ENCODE results near the gene ANKRD50. TPM values are rescaled to one million over a fixed set of nuclear protein-coding genes. Genes with fewer than 3 reads are reported as not detected.
A peak's percentile ranks its signal among the peaks of the same experiment; 100 is the strongest.

The ANKRD50 gene
- polyA plus RNA-seq, 1 donor (not counting 4 experiments of a cell fraction or from before 2014, with no cell fraction given), result 21.6 TPM

DNA sequence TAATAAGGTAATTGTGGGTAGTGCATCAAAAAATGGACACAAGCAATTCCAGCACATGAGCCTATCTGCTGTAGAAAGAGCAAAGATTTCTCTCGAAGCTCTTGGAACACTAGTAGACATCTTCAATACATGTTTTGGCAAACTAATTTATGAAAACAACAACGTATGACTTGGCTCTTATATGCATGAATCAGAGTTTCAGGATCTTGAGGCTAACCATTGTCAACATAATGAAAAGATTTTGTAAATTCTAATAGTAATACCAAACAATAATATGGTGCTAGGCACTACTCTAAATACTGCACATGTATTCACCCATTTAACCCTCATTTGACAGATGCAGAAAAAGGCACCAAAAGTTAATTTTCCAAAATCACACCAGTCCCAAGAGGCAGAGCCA lies 25.1 kb upstream of the ANKRD50 start:
- no peaks in the 10 kb centered on the region for H3K36me3 ChIP-seq (ENCODE audit: control insufficient read depth in 2 of 2, extremely low read depth in 1 of 2, insufficient read depth in 2 of 2, low read length in 2 of 2)
- FAIRE-seq (peak; percentile 53), DNase-seq (ENCODE audit: low read depth, low spot score) (no peak)
- H3K9ac ChIP-seq (ENCODE audit: control insufficient read depth, extremely low read depth, insufficient read depth, low read length), result no peak overlapping the region
- H3K79me2 ChIP-seq (ENCODE audit: control insufficient read depth, insufficient read depth, low read length), result no peaks in the 10 kb centered on the region
- dilution Hi-C loops (cut with MboI; ENCODE audit: extremely low pct_ligation_motif_present, low sequenced_read_pairs), result no loop called here
- no peaks in the 10 kb centered on the region for H3K9me3 ChIP-seq (ENCODE audit: control insufficient read depth, low read depth, low read length)
- H3K4me1 ChIP-seq (ENCODE audit: control insufficient read depth, extremely low read depth, insufficient read depth, low read length), result no peaks in the 10 kb centered on the region
- peak overlapping the region; percentile 28 for H2AFZ ChIP-seq (ENCODE audit: control insufficient read depth, low read length)
- no peaks in the 10 kb centered on the region for H3K9me1 ChIP-seq (ENCODE audit: control insufficient read depth, extremely low read depth, insufficient read depth, low read length)
- H4K20me1 ChIP-seq (ENCODE audit: control insufficient read depth, extremely low read depth, insufficient read depth, low read length), result no peaks in the 10 kb centered on the region
- no peak overlapping the region for H3K4me3 ChIP-seq (ENCODE audit: control insufficient read depth in 2 of 3, extremely low read depth in 1 of 3, insufficient read depth in 2 of 3, low read depth in 1 of 3, low read length in 3 of 3)
- TF ChIP-seq EZH2 (IDR thresholded peaks at IDR 0.05; ENCODE audit: low read length), result no peak
- TF ChIP-seq, protein P1, sequence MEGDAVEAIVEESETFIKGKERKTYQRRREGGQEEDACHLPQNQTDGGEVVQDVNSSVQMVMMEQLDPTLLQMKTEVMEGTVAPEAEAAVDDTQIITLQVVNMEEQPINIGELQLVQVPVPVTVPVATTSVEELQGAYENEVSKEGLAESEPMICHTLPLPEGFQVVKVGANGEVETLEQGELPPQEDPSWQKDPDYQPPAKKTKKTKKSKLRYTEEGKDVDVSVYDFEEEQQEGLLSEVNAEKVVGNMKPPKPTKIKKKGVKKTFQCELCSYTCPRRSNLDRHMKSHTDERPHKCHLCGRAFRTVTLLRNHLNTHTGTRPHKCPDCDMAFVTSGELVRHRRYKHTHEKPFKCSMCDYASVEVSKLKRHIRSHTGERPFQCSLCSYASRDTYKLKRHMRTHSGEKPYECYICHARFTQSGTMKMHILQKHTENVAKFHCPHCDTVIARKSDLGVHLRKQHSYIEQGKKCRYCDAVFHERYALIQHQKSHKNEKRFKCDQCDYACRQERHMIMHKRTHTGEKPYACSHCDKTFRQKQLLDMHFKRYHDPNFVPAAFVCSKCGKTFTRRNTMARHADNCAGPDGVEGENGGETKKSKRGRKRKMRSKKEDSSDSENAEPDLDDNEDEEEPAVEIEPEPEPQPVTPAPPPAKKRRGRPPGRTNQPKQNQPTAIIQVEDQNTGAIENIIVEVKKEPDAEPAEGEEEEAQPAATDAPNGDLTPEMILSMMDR (optimal IDR thresholded peaks at IDR 0.05 in 1 of 3, IDR thresholded peaks at IDR 0.05 in 1 of 3, conservative IDR thresholded peaks at IDR 0.05 in 1 of 3; ENCODE audit: extremely low read depth in 1 of 3, insufficient read depth in 2 of 3, low read length in 3 of 3), result no peak
- no peaks in the 10 kb centered on the region for H3K27me3 ChIP-seq (ENCODE audit: control insufficient read depth, extremely low read depth, insufficient read depth, low read length)
- no peak overlapping the region for H3K27ac ChIP-seq (ENCODE audit: control insufficient read depth, insufficient read depth, low read length)
- H3K4me2 ChIP-seq (ENCODE audit: control insufficient read depth, extremely low read depth, insufficient read depth, low read depth, low read length), result no peak overlapping the region

DNA sequence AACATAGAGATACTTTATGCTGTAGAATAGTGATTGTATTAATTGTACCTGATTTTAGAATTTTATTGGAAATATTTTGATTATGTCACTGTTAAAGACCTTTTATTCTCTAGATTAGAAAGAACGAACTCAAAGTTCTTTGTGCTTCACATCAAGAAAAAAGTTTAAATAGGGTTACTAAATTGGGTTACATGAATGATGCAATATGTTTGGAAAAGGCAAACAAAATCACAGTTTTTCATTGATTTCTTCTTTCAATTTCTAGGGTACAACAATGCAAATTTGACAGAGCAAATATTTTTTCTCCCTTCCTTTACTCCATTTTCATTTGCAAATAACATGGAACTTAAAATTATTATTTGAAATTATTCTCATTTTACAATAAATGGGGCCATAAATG lies 24.0 kb upstream of the ANKRD50 start:
- no peak overlapping the region for H2AFZ ChIP-seq (ENCODE audit: control insufficient read depth, low read length)
- no peak for FAIRE-seq

More for the DNA sequence above, 24.0 kb upstream of the ANKRD50 start:
- Histone ChIP-seq H3K79me2 (ENCODE audit: control insufficient read depth, insufficient read depth, low read length) (no peaks in the 10 kb centered on the region), H4K20me1 (ENCODE audit: control insufficient read depth, extremely low read depth, insufficient read depth, low read length) (no peaks in the 10 kb centered on the region), H3K4me1 (ENCODE audit: control insufficient read depth, extremely low read depth, insufficient read depth, low read length) (no peaks in the 10 kb centered on the region), H3K9me3 (ENCODE audit: control insufficient read depth, low read depth, low read length) (no peaks in the 10 kb centered on the region), H3K36me3 (ENCODE audit: control insufficient read depth in 2 of 2, extremely low read depth in 1 of 2, insufficient read depth in 2 of 2, low read length in 2 of 2) (no peaks in the 10 kb centered on the region), H3K9ac (ENCODE audit: control insufficient read depth, extremely low read depth, insufficient read depth, low read length) (no peak overlapping the region), H3K27ac (ENCODE audit: control insufficient read depth, insufficient read depth, low read length) (no peak overlapping the region), H3K27me3 (ENCODE audit: control insufficient read depth, extremely low read depth, insufficient read depth, low read length) (no peaks in the 10 kb centered on the region), H3K9me1 (ENCODE audit: control insufficient read depth, extremely low read depth, insufficient read depth, low read length) (no peaks in the 10 kb centered on the region), H3K4me2 (ENCODE audit: control insufficient read depth, extremely low read depth, insufficient read depth, low read depth, low read length) (no peak overlapping the region), H3K4me3 (ENCODE audit: control insufficient read depth in 2 of 3, extremely low read depth in 1 of 3, insufficient read depth in 2 of 3, low read depth in 1 of 3, low read length in 3 of 3) (no peak overlapping the region)
- dilution Hi-C loops (cut with MboI; ENCODE audit: extremely low pct_ligation_motif_present, low sequenced_read_pairs), result no loop called here
- TF ChIP-seq, protein P1 (optimal IDR thresholded peaks at IDR 0.05 in 1 of 3, IDR thresholded peaks at IDR 0.05 in 1 of 3, conservative IDR thresholded peaks at IDR 0.05 in 1 of 3; ENCODE audit: extremely low read depth in 1 of 3, insufficient read depth in 2 of 3, low read length in 3 of 3), result no peak
- no peak for TF ChIP-seq EZH2 (IDR thresholded peaks at IDR 0.05; ENCODE audit: low read length)
- DNase-seq (ENCODE audit: low read depth, low spot score), result no peak
